ENCODE results near the gene SYNPR.

GRCh38 chr3:63294332-63294731, 16.2 kb downstream of the SYNPR start:
- no peak for TF ChIP-seq POLR2AphosphoS5 (IDR thresholded peaks at IDR 0.05)
- TF ChIP-seq CTCF (IDR thresholded peaks at IDR 0.05): no peak
- TF ChIP-seq POLR2A (IDR thresholded peaks at IDR 0.05): no peak

All from suprapubic skin (tissue), 4 donors.